HepG2 (cell line): ENCODE data around the gene TSPAN2.

Source experiments
- ATF2 ChIP-seq: sonication (generic); formaldehyde crosslinking; IDR thresholded peaks from 2 replicates; pipeline ENCODE4 v1.4.0; 2020; ENCODE audit warnings: missing genetic modification reagents
- CEBPZ ChIP-seq: IDR thresholded peaks from 2 replicates; pipeline ENCODE4 v1.6.1; 2012; ENCODE audit warnings: low read length, improper control_type of control experiment
- CTCF ChIP-seq: sonication (generic); formaldehyde crosslinking; IDR thresholded peaks from 2 replicates; pipeline ENCODE4 v1.5.0; 2020; ENCODE audit warnings: mild to moderate bottlenecking, missing genetic modification reagents, moderate library complexity
- EZH2 ChIP-seq: conservative IDR thresholded peaks from 2 replicates; pipeline ENCODE4 v1.6.1; 2012; ENCODE audit warnings: mild to moderate bottlenecking, low read depth, low read length, moderate library complexity
- GABPB1 ChIP-seq: IDR thresholded peaks from 2 replicates; pipeline ENCODE4 v1.6.1; 2016; ENCODE audit warnings: mild to moderate bottlenecking, missing genetic modification reagents, moderate library complexity, missing compliant biosample characterization
- HMGXB4 ChIP-seq, 2 experiments: sonication (generic) in 1 of 2; formaldehyde crosslinking in 1 of 2; IDR thresholded peaks; 2 replicates each; pipeline versions ENCODE4 v1.4.0 to v1.6.1; 2018 to 2020; ENCODE audit warnings: missing genetic modification reagents in 2 of 2, borderline replicate concordance in 1 of 2, low read depth in 1 of 2, mild to moderate bottlenecking in 1 of 2, missing biosample characterization in 1 of 2
- HNRNPUL1 ChIP-seq: fragments of 200-400 bp; formaldehyde crosslinking; IDR thresholded peaks from 2 replicates; pipeline ENCODE4 v1.6.1; 2017; ENCODE audit warnings: low read depth, mild to moderate bottlenecking, low read length, moderate library complexity
- SRF ChIP-seq: IDR thresholded peaks from 2 replicates; pipeline ENCODE4 v1.6.1; 2011; ENCODE audit warnings: mild to moderate bottlenecking, low read depth, low read length, moderate library complexity
- TBP ChIP-seq: sonication (generic); formaldehyde crosslinking; IDR thresholded peaks from 2 replicates; pipeline ENCODE4 v1.5.0; 2020; ENCODE audit warnings: missing genetic modification reagents
- ZNF446 ChIP-seq: sonication (generic); formaldehyde crosslinking; IDR thresholded peaks from 2 replicates; pipeline ENCODE4 v1.5.0; 2020; ENCODE audit warnings: mild to moderate bottlenecking, missing genetic modification reagents
- ZNF572 ChIP-seq: sonication (generic); formaldehyde crosslinking; IDR thresholded peaks from 2 replicates; pipeline ENCODE4 v1.5.1; 2020; ENCODE audit warnings: mild to moderate bottlenecking, missing genetic modification reagents
- ZNF580 ChIP-seq: IDR thresholded peaks from 2 replicates; pipeline ENCODE4 v1.6.1; 2016; ENCODE audit warnings: low read depth, borderline replicate concordance

- TF ChIP-seq CTCF (CRISPR knock-in tag) (no peak), EZH2 (no peak), ZNF580 (CRISPR knock-in tag) (no peak), HMGXB4 (CRISPR knock-in tag; IDR thresholded peaks at IDR 0.05; ENCODE audit: borderline replicate concordance in 1 of 2, low read depth in 1 of 2) (no peak), ZNF572 (no peak), SRF (no peak), CEBPZ (no peak), ZNF446 (CRISPR knock-in tag) (no peak), GABPB1 (no peak), TBP (CRISPR knock-in tag) (no peak), HNRNPUL1 (no peak), ATF2 (CRISPR knock-in tag) (no peak)
These were observed 30.0 kb downstream of the TSPAN2 start for GRCh38 chr1:115059316-115059715.
